ENCODE results near the gene KRTAP9-8.
"Not testable (repeated sequence)": the region's sequence is repeated elsewhere in the genome, so short reads cannot be mapped to it uniquely, and the experiment has no call there.

KRTAP9-8 gene

GRCh38 chr17:41215681-41216080 is 22.1 kb upstream of the KRTAP9-8 start:
- no peak for TF ChIP-seq RARB (CRISPR knock-in tag; IDR thresholded peaks at IDR 0.05)
- no peak for TF ChIP-seq SNAI2 (CRISPR knock-in tag; IDR thresholded peaks at IDR 0.05)
- TF ChIP-seq BACH2 (CRISPR knock-in tag; IDR thresholded peaks at IDR 0.05; ENCODE audit: borderline replicate concordance), result no peak
- TF ChIP-seq TOX (CRISPR knock-in tag; IDR thresholded peaks at IDR 0.05; ENCODE audit: borderline replicate concordance), result no peak
- no peak for TF ChIP-seq PPARA (CRISPR knock-in tag; IDR thresholded peaks at IDR 0.05; ENCODE audit: borderline replicate concordance)
- TF ChIP-seq, protein P1, sequence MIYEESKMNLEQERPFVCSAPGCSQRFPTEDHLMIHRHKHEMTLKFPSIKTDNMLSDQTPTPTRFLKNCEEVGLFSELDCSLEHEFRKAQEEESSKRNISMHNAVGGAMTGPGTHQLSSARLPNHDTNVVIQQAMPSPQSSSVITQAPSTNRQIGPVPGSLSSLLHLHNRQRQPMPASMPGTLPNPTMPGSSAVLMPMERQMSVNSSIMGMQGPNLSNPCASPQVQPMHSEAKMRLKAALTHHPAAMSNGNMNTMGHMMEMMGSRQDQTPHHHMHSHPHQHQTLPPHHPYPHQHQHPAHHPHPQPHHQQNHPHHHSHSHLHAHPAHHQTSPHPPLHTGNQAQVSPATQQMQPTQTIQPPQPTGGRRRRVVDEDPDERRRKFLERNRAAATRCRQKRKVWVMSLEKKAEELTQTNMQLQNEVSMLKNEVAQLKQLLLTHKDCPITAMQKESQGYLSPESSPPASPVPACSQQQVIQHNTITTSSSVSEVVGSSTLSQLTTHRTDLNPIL (CRISPR knock-in tag; IDR thresholded peaks at IDR 0.05; ENCODE audit: low read depth), result no peak
- no peak for ATAC-seq

DNA sequence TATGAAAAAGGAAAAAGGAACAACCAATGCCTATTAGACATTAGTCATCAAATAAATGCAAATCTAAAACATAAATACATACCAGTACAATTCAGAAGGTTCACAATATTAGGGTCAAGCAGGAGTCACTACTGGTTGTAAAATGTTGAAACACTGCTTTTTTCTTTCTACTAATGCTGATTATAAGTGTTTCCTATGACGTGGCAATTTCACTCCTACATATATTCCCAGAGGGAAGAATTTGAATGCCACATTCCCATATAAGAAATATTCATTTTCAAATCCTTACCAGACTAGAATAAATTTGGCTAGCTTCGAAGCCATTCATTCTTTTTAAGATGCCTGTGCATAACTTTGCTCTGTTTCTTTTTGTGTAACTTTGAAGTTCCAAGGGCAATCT is 14.0 kb upstream of the KRTAP9-8 start:
- TF ChIP-seq RARB (CRISPR knock-in tag; IDR thresholded peaks at IDR 0.05), result no peak
- no peak for TF ChIP-seq ZFP30 (CRISPR knock-in tag; IDR thresholded peaks at IDR 0.05)
- no peak for TF ChIP-seq ZNF8 (CRISPR knock-in tag; IDR thresholded peaks at IDR 0.05)
- no peak for TF ChIP-seq ISL1 (CRISPR knock-in tag; IDR thresholded peaks at IDR 0.05)
- TF ChIP-seq, protein P2, sequence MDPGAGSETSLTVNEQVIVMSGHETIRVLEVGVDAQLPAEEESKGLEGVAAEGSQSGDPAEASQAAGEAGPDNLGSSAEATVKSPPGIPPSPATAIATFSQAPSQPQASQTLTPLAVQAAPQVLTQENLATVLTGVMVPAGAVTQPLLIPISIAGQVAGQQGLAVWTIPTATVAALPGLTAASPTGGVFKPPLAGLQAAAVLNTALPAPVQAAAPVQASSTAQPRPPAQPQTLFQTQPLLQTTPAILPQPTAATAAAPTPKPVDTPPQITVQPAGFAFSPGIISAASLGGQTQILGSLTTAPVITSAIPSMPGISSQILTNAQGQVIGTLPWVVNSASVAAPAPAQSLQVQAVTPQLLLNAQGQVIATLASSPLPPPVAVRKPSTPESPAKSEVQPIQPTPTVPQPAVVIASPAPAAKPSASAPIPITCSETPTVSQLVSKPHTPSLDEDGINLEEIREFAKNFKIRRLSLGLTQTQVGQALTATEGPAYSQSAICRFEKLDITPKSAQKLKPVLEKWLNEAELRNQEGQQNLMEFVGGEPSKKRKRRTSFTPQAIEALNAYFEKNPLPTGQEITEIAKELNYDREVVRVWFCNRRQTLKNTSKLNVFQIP (CRISPR knock-in tag; IDR thresholded peaks at IDR 0.05; ENCODE audit: borderline replicate concordance, low read depth), result no peak
- no peak for TF ChIP-seq ZC3H10 (CRISPR knock-in tag; IDR thresholded peaks at IDR 0.05)
- no peak for TF ChIP-seq TOX (CRISPR knock-in tag; IDR thresholded peaks at IDR 0.05; ENCODE audit: borderline replicate concordance)
- no peak for TF ChIP-seq ARNTL (CRISPR knock-in tag; IDR thresholded peaks at IDR 0.05; ENCODE audit: borderline replicate concordance, low read depth)
- no peak for TF ChIP-seq ZNF565 (CRISPR knock-in tag; conservative IDR thresholded peaks at IDR 0.05; ENCODE audit: low read depth)
- TF ChIP-seq PPARA (CRISPR knock-in tag; IDR thresholded peaks at IDR 0.05; ENCODE audit: borderline replicate concordance), result no peak
- ATAC-seq, result no peak

DNA sequence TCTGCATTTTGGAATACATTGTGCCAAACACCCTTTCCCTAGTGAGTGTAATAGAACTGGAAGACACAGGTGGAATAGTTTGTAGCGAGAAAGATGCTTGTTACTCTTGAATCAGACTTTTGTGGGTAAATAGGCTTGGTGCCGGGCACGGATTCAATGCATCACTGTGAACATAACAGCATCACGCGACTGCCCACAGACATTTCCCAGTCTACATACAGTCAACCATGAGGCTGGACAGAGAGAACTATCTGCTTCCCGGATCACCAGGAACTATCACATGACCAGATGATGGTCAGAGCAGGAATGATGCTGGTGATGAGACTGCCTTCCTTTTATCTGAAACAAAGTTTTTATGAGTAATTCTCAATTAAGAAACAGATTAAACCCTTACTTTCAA is 11.7 kb upstream of the KRTAP9-8 start:
- no peak for ATAC-seq
- TF ChIP-seq ESRRG (CRISPR knock-in tag; IDR thresholded peaks at IDR 0.05), result no peak
- TF ChIP-seq GLIS3 (CRISPR knock-in tag; IDR thresholded peaks at IDR 0.05), result no peak
- TF ChIP-seq TCF4 (CRISPR knock-in tag; IDR thresholded peaks at IDR 0.05; ENCODE audit: borderline replicate concordance), result no peak
- TF ChIP-seq OSR1 (CRISPR knock-in tag; IDR thresholded peaks at IDR 0.05), result no peak
- no peak for TF ChIP-seq BACH2 (CRISPR knock-in tag; IDR thresholded peaks at IDR 0.05; ENCODE audit: borderline replicate concordance)
- TF ChIP-seq ZNF8 (CRISPR knock-in tag; IDR thresholded peaks at IDR 0.05), result no peak
- no peak for TF ChIP-seq SNAI2 (CRISPR knock-in tag; IDR thresholded peaks at IDR 0.05)
- TF ChIP-seq TOX (CRISPR knock-in tag; IDR thresholded peaks at IDR 0.05; ENCODE audit: borderline replicate concordance), result no peak
- no peak for TF ChIP-seq ZFP3 (CRISPR knock-in tag; IDR thresholded peaks at IDR 0.05)
- no peak for TF ChIP-seq PPARA (CRISPR knock-in tag; IDR thresholded peaks at IDR 0.05; ENCODE audit: borderline replicate concordance)
- TF ChIP-seq, protein P3, sequence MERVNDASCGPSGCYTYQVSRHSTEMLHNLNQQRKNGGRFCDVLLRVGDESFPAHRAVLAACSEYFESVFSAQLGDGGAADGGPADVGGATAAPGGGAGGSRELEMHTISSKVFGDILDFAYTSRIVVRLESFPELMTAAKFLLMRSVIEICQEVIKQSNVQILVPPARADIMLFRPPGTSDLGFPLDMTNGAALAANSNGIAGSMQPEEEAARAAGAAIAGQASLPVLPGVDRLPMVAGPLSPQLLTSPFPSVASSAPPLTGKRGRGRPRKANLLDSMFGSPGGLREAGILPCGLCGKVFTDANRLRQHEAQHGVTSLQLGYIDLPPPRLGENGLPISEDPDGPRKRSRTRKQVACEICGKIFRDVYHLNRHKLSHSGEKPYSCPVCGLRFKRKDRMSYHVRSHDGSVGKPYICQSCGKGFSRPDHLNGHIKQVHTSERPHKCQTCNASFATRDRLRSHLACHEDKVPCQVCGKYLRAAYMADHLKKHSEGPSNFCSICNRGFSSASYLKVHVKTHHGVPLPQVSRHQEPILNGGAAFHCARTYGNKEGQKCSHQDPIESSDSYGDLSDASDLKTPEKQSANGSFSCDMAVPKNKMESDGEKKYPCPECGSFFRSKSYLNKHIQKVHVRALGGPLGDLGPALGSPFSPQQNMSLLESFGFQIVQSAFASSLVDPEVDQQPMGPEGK (CRISPR knock-in tag; IDR thresholded peaks at IDR 0.05; ENCODE audit: borderline replicate concordance), result no peak
- TF ChIP-seq, protein P4, sequence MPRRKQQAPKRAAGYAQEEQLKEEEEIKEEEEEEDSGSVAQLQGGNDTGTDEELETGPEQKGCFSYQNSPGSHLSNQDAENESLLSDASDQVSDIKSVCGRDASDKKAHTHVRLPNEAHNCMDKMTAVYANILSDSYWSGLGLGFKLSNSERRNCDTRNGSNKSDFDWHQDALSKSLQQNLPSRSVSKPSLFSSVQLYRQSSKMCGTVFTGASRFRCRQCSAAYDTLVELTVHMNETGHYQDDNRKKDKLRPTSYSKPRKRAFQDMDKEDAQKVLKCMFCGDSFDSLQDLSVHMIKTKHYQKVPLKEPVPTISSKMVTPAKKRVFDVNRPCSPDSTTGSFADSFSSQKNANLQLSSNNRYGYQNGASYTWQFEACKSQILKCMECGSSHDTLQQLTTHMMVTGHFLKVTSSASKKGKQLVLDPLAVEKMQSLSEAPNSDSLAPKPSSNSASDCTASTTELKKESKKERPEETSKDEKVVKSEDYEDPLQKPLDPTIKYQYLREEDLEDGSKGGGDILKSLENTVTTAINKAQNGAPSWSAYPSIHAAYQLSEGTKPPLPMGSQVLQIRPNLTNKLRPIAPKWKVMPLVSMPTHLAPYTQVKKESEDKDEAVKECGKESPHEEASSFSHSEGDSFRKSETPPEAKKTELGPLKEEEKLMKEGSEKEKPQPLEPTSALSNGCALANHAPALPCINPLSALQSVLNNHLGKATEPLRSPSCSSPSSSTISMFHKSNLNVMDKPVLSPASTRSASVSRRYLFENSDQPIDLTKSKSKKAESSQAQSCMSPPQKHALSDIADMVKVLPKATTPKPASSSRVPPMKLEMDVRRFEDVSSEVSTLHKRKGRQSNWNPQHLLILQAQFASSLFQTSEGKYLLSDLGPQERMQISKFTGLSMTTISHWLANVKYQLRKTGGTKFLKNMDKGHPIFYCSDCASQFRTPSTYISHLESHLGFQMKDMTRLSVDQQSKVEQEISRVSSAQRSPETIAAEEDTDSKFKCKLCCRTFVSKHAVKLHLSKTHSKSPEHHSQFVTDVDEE (CRISPR knock-in tag; IDR thresholded peaks at IDR 0.05), result no peak

DNA sequence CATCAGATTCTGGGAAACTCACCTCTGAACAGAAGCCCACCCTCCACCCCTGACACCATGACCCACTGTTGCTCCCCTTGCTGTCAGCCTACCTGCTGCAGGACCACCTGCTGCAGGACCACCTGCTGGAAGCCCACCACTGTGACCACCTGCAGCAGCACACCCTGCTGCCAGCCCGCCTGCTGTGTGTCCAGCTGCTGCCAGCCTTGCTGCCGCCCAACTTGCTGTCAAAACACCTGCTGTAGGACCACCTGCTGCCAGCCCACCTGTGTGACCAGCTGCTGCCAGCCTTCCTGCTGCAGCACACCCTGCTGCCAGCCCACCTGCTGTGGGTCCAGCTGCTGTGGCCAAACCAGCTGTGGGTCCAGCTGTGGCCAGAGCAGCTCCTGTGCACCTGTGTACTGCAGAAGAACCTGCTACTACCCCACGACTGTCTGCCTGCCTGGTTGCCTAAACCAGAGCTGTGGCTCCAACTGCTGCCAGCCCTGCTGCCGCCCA is 11.2 kb upstream of the KRTAP9-8 start, which contains the start of gene KRTAP9-2:
Gene KRTAP9-2, plus strand, starts transcription at position 51 of the 498 bp plus-strand sequence. Its CDS starts 7 bp downstream, at position 58.
- ATAC-seq, result not testable (repeated sequence)
